ENCODE data around the gene SHMT2.
A peak's percentile ranks its signal among the peaks of the same experiment; 100 is the strongest.

The SHMT2 gene

GRCh38 chr12:57229634-57230380 lies at the start of gene SHMT2:
Gene SHMT2, plus strand, starts transcription at chr12:57229711. Its CDS starts 68 bp downstream, at chr12:57229779.
- DNase-seq, result peak; percentile 37 to 92 (median 82)

- DNase-seq, result no peak
Measured at GRCh38 chr12:57180321-57180989, 49.1 kb upstream of the SHMT2 start.

- DNase-seq, result no peak
Measured at GRCh38 chr12:57181072-57181471, 48.4 kb upstream of the SHMT2 start.

- DNase-seq, result no peak
Measured at GRCh38 chr12:57181561-57182155, 47.9 kb upstream of the SHMT2 start.

GRCh38 chr12:57182918-57183575 lies 46.5 kb upstream of the SHMT2 start:
- peak in 40 of 51 donors; percentile 4 to 73 (median 36) for DNase-seq

GRCh38 chr12:57183939-57184725 lies 45.4 kb upstream of the SHMT2 start:
- DNase-seq, result no peak

GRCh38 chr12:57185403-57185802 lies 44.1 kb upstream of the SHMT2 start:
- DNase-seq, result no peak

- peak in 1 of 51 donors; percentile 9 for DNase-seq
Measured at GRCh38 chr12:57185906-57186508, 43.5 kb upstream of the SHMT2 start.

- peak in 1 of 51 donors; percentile 49 for DNase-seq
Measured at GRCh38 chr12:57187222-57188089, 42.1 kb upstream of the SHMT2 start.

GRCh38 chr12:57188090-57188425 lies 41.5 kb upstream of the SHMT2 start:
- no peak for DNase-seq

GRCh38 chr12:57190037-57190436 lies 39.5 kb upstream of the SHMT2 start:
- DNase-seq, result peak in 11 of 51 donors; percentile 8 to 41 (median 21)

- no peak for DNase-seq
Measured at GRCh38 chr12:57190821-57191220, 38.7 kb upstream of the SHMT2 start.

- peak in 1 of 51 donors; percentile 15 for DNase-seq
Measured at GRCh38 chr12:57191410-57191809, 38.1 kb upstream of the SHMT2 start.

GRCh38 chr12:57192920-57193319 lies 36.6 kb upstream of the SHMT2 start:
- no peak for DNase-seq

GRCh38 chr12:57193706-57194245 lies 35.7 kb upstream of the SHMT2 start:
- no peak for DNase-seq

- no peak for DNase-seq
Measured at GRCh38 chr12:57194253-57194652, 35.3 kb upstream of the SHMT2 start.

GRCh38 chr12:57195186-57195585 lies 34.3 kb upstream of the SHMT2 start:
- DNase-seq, result peak in 4 of 51 donors; percentile 10 to 30 (median 18)

- DNase-seq, result peak in 1 of 51 donors; percentile 20
Measured at GRCh38 chr12:57195611-57196371, 33.7 kb upstream of the SHMT2 start.

GRCh38 chr12:57196439-57196838 lies 33.1 kb upstream of the SHMT2 start:
- peak in 1 of 51 donors; percentile 20 for DNase-seq
